GM10266 (cell line): ENCODE results near the gene DYNLL1.
"Not testable (repeated sequence)": the region's sequence is repeated elsewhere in the genome, so short reads cannot be mapped to it uniquely, and the experiment has no call there.

Source experiments
- DNase-seq: peaks from one replicate; pipeline ENCODE4 v3.0.0; 2012; ENCODE audit errors: extremely low spot score
- CTCF ChIP-seq: IDR thresholded peaks from 2 replicates; pipeline ENCODE4 v1.5.1; 2012; ENCODE audit warnings: mild to moderate bottlenecking, low read depth; ENCODE audit not compliant: control insufficient read depth, insufficient read depth; ENCODE audit errors: missing control alignments

DYNLL1 gene

GRCh38 chr12:120498870-120499515, 3.1 kb downstream of the DYNLL1 start:
- TF ChIP-seq CTCF: no peak

DNA sequence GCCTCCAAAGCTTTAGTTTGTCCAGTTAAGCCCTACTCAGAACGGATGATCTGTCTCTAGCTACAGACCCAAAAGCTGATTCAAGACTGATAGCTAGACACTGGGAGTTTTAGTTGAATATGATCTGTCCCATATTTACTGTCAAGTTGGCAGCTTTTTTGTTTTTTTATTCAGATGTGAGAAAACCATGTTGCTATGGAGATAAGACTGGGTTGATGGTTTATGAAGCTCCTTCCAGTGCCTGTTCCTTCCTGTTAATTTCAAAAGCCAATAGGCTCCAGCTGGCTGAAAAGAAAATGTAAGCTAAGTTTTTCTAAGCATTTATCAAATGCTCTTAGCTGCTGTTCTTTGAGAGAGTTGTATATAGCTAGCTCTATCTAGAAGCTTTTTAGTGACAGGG, 4.7 kb downstream of the DYNLL1 start:
- TF ChIP-seq CTCF: no peak
- DNase-seq: no peak

More at GRCh38 chr12:120498870-120499515, 3.1 kb downstream of the DYNLL1 start:
- DNase-seq: no peak

GRCh38 chr12:120504587-120504986, 8.7 kb downstream of the DYNLL1 start:
- TF ChIP-seq CTCF: no peak
- DNase-seq: no peak

GRCh38 chr12:120508537-120508936, 12.6 kb downstream of the DYNLL1 start:
- no peak for DNase-seq
- TF ChIP-seq CTCF: no peak

DNA sequence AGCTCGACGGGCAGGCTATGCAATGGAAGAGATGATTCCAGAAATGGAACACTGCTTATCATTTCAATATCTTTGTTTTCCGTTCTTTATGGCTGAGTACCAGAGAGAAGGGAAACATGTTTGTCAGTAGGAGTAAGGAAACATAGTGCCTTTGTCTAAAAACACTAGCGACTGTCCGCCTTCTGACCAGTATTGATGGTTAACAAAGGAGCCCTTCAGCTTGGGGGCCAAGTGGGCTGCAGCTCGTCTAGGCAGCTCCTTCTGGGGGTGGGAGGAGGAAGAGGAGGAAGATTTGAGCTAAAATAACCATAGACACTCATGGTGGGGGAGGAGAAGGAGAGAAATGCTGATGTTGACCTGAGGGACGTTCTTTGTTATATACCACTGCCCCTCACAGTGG, 18.1 kb downstream of the DYNLL1 start:
- no peak for TF ChIP-seq CTCF

GRCh38 chr12:120515496-120515895, 19.6 kb downstream of the DYNLL1 start:
- TF ChIP-seq CTCF: no peak
- DNase-seq: no peak

More for the DNA sequence above, 18.1 kb downstream of the DYNLL1 start:
- no peak for DNase-seq

DNA sequence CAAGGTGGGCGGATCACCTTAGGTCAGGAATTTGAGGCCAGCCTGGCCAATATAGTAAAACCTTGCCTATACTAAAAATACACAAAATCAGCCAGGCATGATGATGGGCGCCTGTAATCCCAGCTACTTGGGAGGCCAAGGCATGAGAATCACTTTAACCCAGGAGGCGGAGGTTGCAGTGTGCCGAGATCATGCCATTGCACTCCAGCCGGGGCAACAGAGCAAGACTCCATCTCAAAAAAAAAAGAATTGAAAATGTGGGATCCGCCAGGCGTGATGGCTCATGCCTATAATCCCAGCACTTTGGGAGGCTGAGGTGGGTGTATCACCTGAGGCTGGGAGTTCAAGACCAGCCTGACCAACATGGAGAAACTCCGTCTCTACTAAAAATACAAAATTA, 23.4 kb downstream of the DYNLL1 start:
- DNase-seq: not testable (repeated sequence)

GRCh38 chr12:120522568-120522967, 26.7 kb downstream of the DYNLL1 start:
- no peak for TF ChIP-seq CTCF
- no peak for DNase-seq
